ENCODE results near the gene RAPGEF6. TPM values are rescaled to one million over a fixed set of nuclear protein-coding genes. Genes with fewer than 3 reads are reported as not detected.

Gene RAPGEF6
- total and polyA plus RNA-seq, 2 experiments from 2014 or later = 9.5 to 20.3 TPM

GRCh38 chr5:131671994-131672655 lies 37.1 kb upstream of the RAPGEF6 start (continued):
- TF ChIP-seq CTCF (conservative IDR thresholded peaks at IDR 0.05; ENCODE audit: low read depth in 2 of 2) = no peak

- no peaks in the 10 kb centered on the region for H3K9me3 Mint-ChIP-seq
- H3K4me2 ChIP-seq = no peak overlapping the region
- ATAC-seq = no peak
These were observed 36.4 kb upstream of the RAPGEF6 start for GRCh38 chr5:131671409-131671808.

More at GRCh38 chr5:131671409-131671808, 36.4 kb upstream of the RAPGEF6 start:
- Histone ChIP-seq H4K20me1 (replicated peaks; ENCODE audit: insufficient read depth) (no peaks in the 10 kb centered on the region), H3K27me3 (ENCODE audit: insufficient read depth) (no peaks in the 10 kb centered on the region), H3K79me2 (replicated peaks; ENCODE audit: insufficient read depth) (no peaks in the 10 kb centered on the region), H3F3A (replicated peaks; ENCODE audit: low read depth) (no peaks in the 10 kb centered on the region), H3K27ac (ENCODE audit: low read depth) (no peak overlapping the region), H3K4me1 (ENCODE audit: insufficient read depth) (peaks cover 4% of the 10 kb centered on the region; the same call in 1 of the 2 replicates), H3K36me3 (ENCODE audit: insufficient read depth) (no peaks in the 10 kb centered on the region), H3K4me3 (no peak overlapping the region), H3K9me2 (ENCODE audit: insufficient read depth) (no peaks in the 10 kb centered on the region), H2AFZ (no peak overlapping the region)
- Mint-ChIP-seq H3K36me3 (ENCODE audit: low read depth) (peaks cover 12% of the 10 kb centered on the region; the same call in 2 of the 3 replicates), H3K27me3 (ENCODE audit: insufficient read depth, low read depth, poor library complexity) (no peaks in the 10 kb centered on the region), H3K4me1 (peaks cover 8% of the 10 kb centered on the region; the same call in 2 of the 3 replicates), H3K27ac (no peak overlapping the region), H3K4me3 (no peak overlapping the region)
- TF ChIP-seq EZH2phosphoT487 (IDR thresholded peaks at IDR 0.05; ENCODE audit: unreplicated experiment) (no peak), CREB1 (CRISPR knock-in tag; IDR thresholded peaks at IDR 0.05; ENCODE audit: low read depth) (no peak), ZNF462 (CRISPR knock-in tag; IDR thresholded peaks at IDR 0.05) (no peak), POLR2AphosphoS5 (IDR thresholded peaks at IDR 0.05; ENCODE audit: low read depth) (no peak)
- no peak for DNase-seq (ENCODE audit: low spot score)

Data from GM23338 (cell line).